GM13977 (cell line): ENCODE results near the gene PACSIN2.
"Not testable (repeated sequence)": the region's sequence is repeated elsewhere in the genome, so short reads cannot be mapped to it uniquely, and the experiment has no call there.

Experiments
- DNase-seq: peaks from one replicate; pipeline ENCODE4 v3.0.0; 2012; ENCODE audit warnings: low spot score
- CTCF ChIP-seq: IDR thresholded peaks from 2 replicates; pipeline ENCODE4 v1.5.1; 2012; ENCODE audit warnings: mild to moderate bottlenecking, control low read depth; ENCODE audit not compliant: insufficient read depth; ENCODE audit errors: extremely low read depth, missing control alignments
- in situ Hi-C: fragments of 300-500 bp; cut with MboI; formaldehyde crosslinking; loops from one replicate; pipeline ENCODE4 v1.12.0; 2022; ENCODE audit warnings: low sequenced_read_pairs, low pct_unique_long_range_greater_than_20kb, mixed read lengths, inconsistent platforms; ENCODE audit not compliant: unreplicated experiment

Gene PACSIN2

GRCh38 chr22:42942351-42942750 lies 72.6 kb downstream of the PACSIN2 start:
- in situ Hi-C loops = no loop called here
- no peak for TF ChIP-seq CTCF
- no peak for DNase-seq

GRCh38 chr22:42939941-42940653 lies 74.9 kb downstream of the PACSIN2 start:
- no peak for DNase-seq
- TF ChIP-seq CTCF = no peak

DNA sequence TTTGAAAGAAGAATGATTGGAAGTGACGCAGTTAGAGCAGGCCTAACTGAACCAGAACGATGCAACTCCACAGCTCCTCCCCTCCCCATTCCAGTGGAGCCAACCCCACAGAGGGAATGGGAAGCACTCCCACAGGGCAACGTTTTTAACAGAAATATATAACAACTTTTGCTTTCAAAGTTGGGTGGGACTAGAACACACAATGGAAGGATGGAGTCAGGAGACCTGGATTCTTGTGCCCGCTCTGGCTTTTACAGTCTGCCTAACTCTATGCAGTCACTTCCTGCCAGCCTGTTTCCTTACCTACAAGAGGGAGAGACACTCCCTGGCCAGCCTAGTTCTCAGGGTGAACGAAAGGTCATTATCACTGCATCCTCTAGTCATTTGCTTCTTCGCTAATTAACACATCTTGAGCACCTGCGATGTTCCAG lies 75.5 kb downstream of the PACSIN2 start:
- in situ Hi-C loops = no loop called here
- no peak for DNase-seq

More at GRCh38 chr22:42939941-42940653, 74.9 kb downstream of the PACSIN2 start:
- in situ Hi-C loops = no loop called here

GRCh38 chr22:42938976-42939375 lies 76.0 kb downstream of the PACSIN2 start:
- in situ Hi-C loops = no loop called here
- TF ChIP-seq CTCF = no peak
- no peak for DNase-seq

More for the DNA sequence above, 75.5 kb downstream of the PACSIN2 start:
- no peak for TF ChIP-seq CTCF

DNA sequence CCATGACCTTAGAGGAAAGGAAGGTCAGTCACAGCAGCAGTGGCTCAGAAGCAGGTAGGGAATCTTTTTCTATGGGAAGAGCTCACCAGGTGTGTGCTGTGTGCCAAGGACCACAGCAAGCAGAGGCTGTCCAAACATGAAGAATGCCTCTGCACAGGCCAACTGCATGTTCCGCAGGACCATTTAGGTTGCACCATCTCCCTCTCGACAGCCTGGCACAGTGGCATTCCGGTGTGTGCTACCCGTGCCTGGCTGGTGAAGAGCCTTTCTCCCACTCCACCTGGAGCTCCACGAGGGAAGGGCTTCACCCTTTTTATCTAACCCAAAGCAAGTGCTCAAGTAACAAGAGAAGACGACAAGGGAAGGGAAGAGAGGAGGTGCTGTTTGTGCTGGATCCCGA lies 76.5 kb downstream of the PACSIN2 start:
- in situ Hi-C loops = no loop called here
- TF ChIP-seq CTCF = no peak
- DNase-seq = no peak

DNA sequence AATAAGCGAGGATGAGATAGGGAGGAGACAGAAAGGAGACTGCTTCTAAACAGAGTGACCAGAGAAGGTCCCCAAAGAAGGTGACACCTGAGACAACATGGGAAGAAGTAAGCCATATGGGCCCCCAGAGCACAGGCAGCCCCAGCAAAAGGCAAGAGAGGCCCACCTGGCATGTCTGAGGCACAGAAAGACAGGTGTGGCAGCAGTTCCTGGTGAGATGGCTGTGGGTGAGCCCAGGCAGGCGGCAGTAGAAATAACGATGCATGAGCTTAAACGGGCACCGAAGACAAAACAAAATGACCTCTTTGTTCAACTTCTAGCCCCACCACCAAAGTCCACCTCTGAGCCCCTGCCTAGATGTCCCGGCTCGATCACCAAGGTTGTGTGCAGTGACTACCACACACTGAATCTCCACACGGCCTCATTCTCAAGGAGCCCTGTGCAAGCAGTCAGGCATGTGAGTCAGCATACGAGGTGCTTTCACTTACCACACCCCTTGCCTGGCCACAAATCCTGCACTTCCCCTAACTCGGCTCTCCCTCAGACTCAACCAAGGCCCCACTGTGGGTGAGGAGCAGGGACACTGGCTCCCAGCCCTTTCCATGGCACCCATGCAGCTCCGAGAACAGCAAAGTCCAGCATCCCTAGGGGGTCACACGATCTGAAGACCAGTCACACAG lies 77.6 kb downstream of the PACSIN2 start:
- in situ Hi-C loops = no loop called here
- TF ChIP-seq CTCF = no peak
- DNase-seq = peak; percentile 48

GRCh38 chr22:42936680-42937079 lies 78.3 kb downstream of the PACSIN2 start:
- in situ Hi-C loops, DNase-seq: not testable (repeated sequence)
